ENCODE measurements around the gene TEX13C. TPM values are rescaled to one million over a fixed set of nuclear protein-coding genes. Genes with fewer than 3 reads are reported as not detected.

The TEX13C gene
- total and polyA plus RNA-seq, 2 of the 13 experiments (the other 11 are each of a cell fraction or from before 2014, with no cell fraction given): not detected

DNA sequence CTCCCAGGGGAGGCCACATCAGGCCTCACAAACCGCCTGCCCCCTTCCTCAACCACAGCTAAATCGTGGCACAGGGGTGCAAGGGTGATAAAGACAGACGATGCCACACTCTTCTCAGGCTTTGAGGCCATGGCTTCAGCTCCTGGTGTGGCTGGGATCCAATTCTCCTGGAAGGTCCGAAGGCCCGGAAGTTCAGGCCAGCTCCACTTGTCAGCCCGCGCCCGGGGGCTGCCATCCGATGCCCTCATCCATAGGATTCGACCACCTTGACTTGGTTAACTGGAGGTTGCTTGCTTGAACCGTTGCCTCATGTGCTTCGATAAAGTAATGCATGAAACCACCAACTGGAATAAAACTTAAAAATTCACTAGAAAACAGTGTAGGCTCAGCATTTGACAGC is 8.2 kb downstream of the TEX13C start:
- Histone ChIP-seq H3K79me2 (ENCODE audit: insufficient read depth, low read length) (no peaks in the 10 kb centered on the region), H3K36me3 (replicated peaks in 1 of 2; ENCODE audit: control insufficient read depth in 1 of 2, insufficient read depth in 2 of 2, low read length in 2 of 2) (no peaks in the 10 kb centered on the region), H3K9me3 (ENCODE audit: low read length) (no peaks in the 10 kb centered on the region), H3K27ac (ENCODE audit: extremely low read length, insufficient read depth, low read length) (no peak overlapping the region), H4K20me1 (ENCODE audit: insufficient read depth, low read length) (no peaks in the 10 kb centered on the region), H2AFZ (ENCODE audit: low read length) (no peak overlapping the region), H3K4me1 (ENCODE audit: insufficient read depth, low read length) (no peaks in the 10 kb centered on the region), H3K4me2 (ENCODE audit: low read depth, low read length) (no peak overlapping the region), H3K27me3 (ENCODE audit: control insufficient read depth in 1 of 2, insufficient read depth in 2 of 2, low read length in 2 of 2) (no peaks in the 10 kb centered on the region), H3K4me3 (replicated peaks in 1 of 3; ENCODE audit: insufficient read depth in 1 of 3, low read depth in 2 of 3, low read length in 3 of 3) (no peak overlapping the region), H3K9ac (ENCODE audit: insufficient read depth, low read depth, low read length) (no peak overlapping the region)
- ChIA-PET POLR2A (no interaction called here), CTCF (ENCODE audit: low intra/inter-chr PET ratio, low total read pairs) (no interaction called here)
- ATAC-seq (no peak), FAIRE-seq (no peak), DNase-seq (ENCODE audit: low spot score) (no peak)
- no peak for TF ChIP-seq ZNF317 (CRISPR knock-in tag; IDR thresholded peaks at IDR 0.05)
- no peak for TF ChIP-seq HMGA1 (CRISPR knock-in tag; conservative IDR thresholded peaks at IDR 0.05)
- no peak for TF ChIP-seq RNF2 (conservative IDR thresholded peaks at IDR 0.05; ENCODE audit: low read depth)
- no peak for TF ChIP-seq BRD4 (CRISPR knock-in tag; IDR thresholded peaks at IDR 0.05)
- BruUV-seq (replicated peaks): no TSS peak
- intact Hi-C loops (cut with micrococcal nuclease; ENCODE audit: unreplicated experiment) (no loop called here), in situ Hi-C loops (cut with HindIII; ENCODE audit: extremely low pct_ligation_motif_present, low pct_unique_long_range_greater_than_20kb) (no loop called here)
- 33% methylated on average over 2 of the region's 12 CpGs for WGBS (ENCODE audit: low lambda C conversion rate)

DNA sequence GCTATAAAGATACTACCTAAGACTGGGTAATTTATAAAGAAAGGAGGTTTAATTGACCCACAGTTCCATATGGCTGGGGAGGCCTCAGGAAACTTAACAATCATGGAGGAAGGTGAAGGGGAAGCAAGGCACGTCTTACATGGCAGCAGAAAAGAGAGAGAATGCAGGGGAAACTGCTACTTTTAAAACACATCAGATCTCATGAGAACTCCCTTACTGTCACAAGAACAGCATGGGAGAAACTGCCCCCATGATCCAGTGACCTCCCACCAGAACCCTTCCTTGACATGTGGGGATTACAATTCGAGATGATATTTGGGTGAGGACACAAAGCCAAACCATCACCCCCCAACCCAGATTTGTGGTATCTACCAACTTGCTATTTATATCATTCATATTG is 13.9 kb downstream of the TEX13C start:
- WGBS (ENCODE audit: low lambda C conversion rate): 0% methylated on average over 1 of the region's 2 CpGs
- Histone ChIP-seq H3K79me2 (ENCODE audit: insufficient read depth, low read length) (no peaks in the 10 kb centered on the region), H3K9me3 (ENCODE audit: low read length) (no peaks in the 10 kb centered on the region), H3K4me3 (replicated peaks in 1 of 3; ENCODE audit: insufficient read depth in 1 of 3, low read depth in 2 of 3, low read length in 3 of 3) (no peak overlapping the region), H3K36me3 (replicated peaks in 1 of 2; ENCODE audit: control insufficient read depth in 1 of 2, insufficient read depth in 2 of 2, low read length in 2 of 2) (no peaks in the 10 kb centered on the region), H3K27ac (ENCODE audit: extremely low read length, insufficient read depth, low read length) (no peak overlapping the region), H4K20me1 (ENCODE audit: insufficient read depth, low read length) (no peaks in the 10 kb centered on the region), H3K4me1 (ENCODE audit: insufficient read depth, low read length) (no peaks in the 10 kb centered on the region), H3K4me2 (ENCODE audit: low read depth, low read length) (no peak overlapping the region), H3K27me3 (ENCODE audit: control insufficient read depth in 1 of 2, insufficient read depth in 2 of 2, low read length in 2 of 2) (no peaks in the 10 kb centered on the region), H3K9ac (ENCODE audit: insufficient read depth, low read depth, low read length) (no peak overlapping the region), H2AFZ (ENCODE audit: low read length) (no peak overlapping the region)
- DNase-seq (ENCODE audit: low spot score) (no peak), FAIRE-seq (no peak), ATAC-seq (no peak)
- intact Hi-C loops (cut with micrococcal nuclease; ENCODE audit: unreplicated experiment): no loop called here
- CTCF ChIA-PET (ENCODE audit: low intra/inter-chr PET ratio, low total read pairs): no interaction called here
- no peak for TF ChIP-seq ZSCAN20 (CRISPR knock-in tag; IDR thresholded peaks at IDR 0.05; ENCODE audit: borderline replicate concordance)
- TF ChIP-seq, protein P1, sequence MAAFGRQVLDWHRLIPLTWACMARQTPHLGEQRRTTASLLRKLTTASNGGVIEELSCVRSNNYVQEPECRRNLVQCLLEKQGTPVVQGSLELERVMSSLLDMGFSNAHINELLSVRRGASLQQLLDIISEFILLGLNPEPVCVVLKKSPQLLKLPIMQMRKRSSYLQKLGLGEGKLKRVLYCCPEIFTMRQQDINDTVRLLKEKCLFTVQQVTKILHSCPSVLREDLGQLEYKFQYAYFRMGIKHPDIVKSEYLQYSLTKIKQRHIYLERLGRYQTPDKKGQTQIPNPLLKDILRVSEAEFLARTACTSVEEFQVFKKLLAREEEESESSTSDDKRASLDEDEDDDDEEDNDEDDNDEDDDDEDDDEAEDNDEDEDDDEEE (CRISPR knock-in tag; IDR thresholded peaks at IDR 0.05): no peak
- TF ChIP-seq ETV5 (CRISPR knock-in tag; IDR thresholded peaks at IDR 0.05; ENCODE audit: borderline replicate concordance): no peak
- TF ChIP-seq RBM39 (IDR thresholded peaks at IDR 0.05; ENCODE audit: low read depth, low read length, poor library complexity, severe bottlenecking): no peak
- no peak for TF ChIP-seq SMAD3 (CRISPR knock-in tag; IDR thresholded peaks at IDR 0.05)
- TF ChIP-seq, protein P2, sequence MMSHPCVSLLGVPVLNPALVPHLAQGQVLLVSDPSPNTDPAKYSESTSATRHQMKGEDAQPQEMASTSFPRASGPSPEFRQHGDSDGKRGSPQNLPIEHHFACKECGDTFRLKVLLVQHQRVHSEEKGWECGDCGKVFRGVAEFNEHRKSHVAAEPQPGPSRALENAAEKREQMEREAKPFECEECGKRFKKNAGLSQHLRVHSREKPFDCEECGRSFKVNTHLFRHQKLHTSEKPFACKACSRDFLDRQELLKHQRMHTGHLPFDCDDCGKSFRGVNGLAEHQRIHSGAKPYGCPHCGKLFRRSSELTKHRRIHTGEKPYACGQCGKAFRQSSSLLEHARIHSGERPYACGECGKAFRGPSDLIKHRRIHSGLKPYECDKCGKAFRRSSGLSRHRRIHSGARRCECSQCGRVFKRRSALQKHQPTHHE (CRISPR knock-in tag; IDR thresholded peaks at IDR 0.05; ENCODE audit: borderline replicate concordance): no peak
- TF ChIP-seq ZNF782 (CRISPR knock-in tag; IDR thresholded peaks at IDR 0.05; ENCODE audit: borderline replicate concordance): no peak
- no peak for TF ChIP-seq IRX3 (CRISPR knock-in tag; IDR thresholded peaks at IDR 0.05; ENCODE audit: borderline replicate concordance, low read depth)
- no peak for TF ChIP-seq HIVEP1 (CRISPR knock-in tag; IDR thresholded peaks at IDR 0.05)
- no peak for TF ChIP-seq SIN3B (IDR thresholded peaks at IDR 0.05; ENCODE audit: low read length)
- TF ChIP-seq PRPF4 (IDR thresholded peaks at IDR 0.05; ENCODE audit: low read depth, low read length, poor library complexity, severe bottlenecking): no peak
- TF ChIP-seq, protein P3, sequence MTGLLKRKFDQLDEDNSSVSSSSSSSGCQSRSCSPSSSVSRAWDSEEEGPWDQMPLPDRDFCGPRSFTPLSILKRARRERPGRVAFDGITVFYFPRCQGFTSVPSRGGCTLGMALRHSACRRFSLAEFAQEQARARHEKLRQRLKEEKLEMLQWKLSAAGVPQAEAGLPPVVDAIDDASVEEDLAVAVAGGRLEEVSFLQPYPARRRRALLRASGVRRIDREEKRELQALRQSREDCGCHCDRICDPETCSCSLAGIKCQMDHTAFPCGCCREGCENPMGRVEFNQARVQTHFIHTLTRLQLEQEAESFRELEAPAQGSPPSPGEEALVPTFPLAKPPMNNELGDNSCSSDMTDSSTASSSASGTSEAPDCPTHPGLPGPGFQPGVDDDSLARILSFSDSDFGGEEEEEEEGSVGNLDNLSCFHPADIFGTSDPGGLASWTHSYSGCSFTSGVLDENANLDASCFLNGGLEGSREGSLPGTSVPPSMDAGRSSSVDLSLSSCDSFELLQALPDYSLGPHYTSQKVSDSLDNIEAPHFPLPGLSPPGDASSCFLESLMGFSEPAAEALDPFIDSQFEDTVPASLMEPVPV (CRISPR knock-in tag; IDR thresholded peaks at IDR 0.05): no peak
- TF ChIP-seq ZMYM4 (CRISPR knock-in tag; IDR thresholded peaks at IDR 0.05): no peak
- POLR2A ChIA-PET: no interaction called here
- in situ Hi-C loops (cut with HindIII; ENCODE audit: extremely low pct_ligation_motif_present, low pct_unique_long_range_greater_than_20kb): no loop called here
- no TSS peak for BruUV-seq (replicated peaks)

All from HepG2 (cell line).